Stimulated activated CD8-positive, alpha-beta memory T cell treated with anti-CD3 and anti-CD28 coated beads, Interleukin-15, amount 100 ng/mL, for 24 hours (primary cell): ENCODE measurements around the gene TMBIM6.

Experiments used
- DNase-seq: peaks from one replicate; pipeline ENCODE4 v3.0.0-alpha.2; 2020; ENCODE audit warnings: low read depth

TMBIM6 gene

DNA sequence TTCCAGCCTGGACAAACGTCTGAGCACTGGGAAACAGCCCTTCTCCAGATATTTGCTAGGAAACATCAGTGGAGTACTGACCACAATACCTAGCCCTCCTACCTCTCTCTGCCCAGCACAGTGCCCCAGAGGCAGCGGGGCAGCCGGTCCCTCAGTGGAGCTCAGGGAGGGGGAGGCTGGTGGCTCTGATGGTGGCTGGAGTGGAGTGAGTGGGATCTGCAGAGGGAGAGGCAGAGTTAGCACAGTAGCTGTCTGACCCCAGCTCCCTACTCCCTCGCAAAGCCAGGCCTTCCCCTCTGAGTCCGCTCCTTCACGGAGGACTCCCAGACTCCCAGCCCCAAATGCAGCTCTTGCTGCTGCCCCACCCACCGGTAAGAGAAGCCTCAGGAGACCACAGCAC is 56.9 kb downstream of the TMBIM6 start:
- no peak for DNase-seq

DNA sequence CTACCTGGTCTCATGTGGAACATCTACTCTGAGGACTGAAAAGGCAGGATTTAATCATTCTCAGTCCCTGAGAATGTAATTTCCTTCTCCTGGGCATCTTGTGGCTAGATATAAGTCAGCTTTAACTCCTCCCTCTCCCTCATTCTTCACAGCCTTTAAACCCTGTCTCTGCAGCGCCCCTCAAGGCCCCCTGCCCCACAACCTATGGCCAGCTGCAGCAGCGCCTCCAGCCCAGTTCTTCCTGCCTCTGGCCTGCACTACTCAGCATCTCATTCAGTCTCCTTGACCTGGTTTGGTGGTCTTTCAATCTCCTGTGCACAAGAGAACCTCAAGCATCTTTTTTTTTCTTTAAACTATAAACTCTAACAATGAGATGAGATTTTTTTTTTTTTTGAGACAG is 57.6 kb downstream of the TMBIM6 start:
- DNase-seq: no peak

DNA sequence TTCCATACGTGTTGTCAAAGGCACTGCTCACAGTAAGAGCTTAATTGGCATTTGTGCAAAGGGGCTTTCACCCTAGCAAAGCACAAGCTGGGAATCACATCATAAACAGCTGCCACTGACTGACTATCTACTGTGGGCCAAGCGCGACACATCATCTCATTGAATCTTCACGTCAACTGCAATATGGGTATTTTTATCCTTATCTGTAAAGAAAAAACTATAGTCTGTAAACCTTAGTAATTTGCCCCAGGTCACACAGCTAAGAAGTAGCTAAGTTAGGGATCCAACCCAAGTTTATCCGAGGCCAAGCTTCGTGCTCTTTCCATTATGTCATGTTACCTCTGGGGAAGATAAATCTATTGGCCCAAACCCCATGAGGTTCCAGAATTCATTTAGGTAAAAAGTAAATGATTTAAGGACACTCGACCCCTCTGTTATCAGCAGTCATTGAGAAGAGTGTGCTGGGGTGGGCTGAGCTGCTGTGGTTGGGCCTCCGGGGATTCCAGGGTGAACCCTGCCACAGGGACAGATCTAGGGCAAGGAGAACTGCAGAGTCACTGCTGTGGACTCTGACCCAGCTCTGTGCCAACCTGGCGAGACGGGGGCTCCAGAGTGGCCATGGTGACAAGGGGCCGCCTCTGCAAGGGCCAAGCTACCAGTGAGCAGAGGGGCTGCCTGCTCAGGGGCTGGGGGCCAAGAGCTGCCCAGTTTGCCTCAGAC is 59.2 kb downstream of the TMBIM6 start:
- DNase-seq: no peak

DNA sequence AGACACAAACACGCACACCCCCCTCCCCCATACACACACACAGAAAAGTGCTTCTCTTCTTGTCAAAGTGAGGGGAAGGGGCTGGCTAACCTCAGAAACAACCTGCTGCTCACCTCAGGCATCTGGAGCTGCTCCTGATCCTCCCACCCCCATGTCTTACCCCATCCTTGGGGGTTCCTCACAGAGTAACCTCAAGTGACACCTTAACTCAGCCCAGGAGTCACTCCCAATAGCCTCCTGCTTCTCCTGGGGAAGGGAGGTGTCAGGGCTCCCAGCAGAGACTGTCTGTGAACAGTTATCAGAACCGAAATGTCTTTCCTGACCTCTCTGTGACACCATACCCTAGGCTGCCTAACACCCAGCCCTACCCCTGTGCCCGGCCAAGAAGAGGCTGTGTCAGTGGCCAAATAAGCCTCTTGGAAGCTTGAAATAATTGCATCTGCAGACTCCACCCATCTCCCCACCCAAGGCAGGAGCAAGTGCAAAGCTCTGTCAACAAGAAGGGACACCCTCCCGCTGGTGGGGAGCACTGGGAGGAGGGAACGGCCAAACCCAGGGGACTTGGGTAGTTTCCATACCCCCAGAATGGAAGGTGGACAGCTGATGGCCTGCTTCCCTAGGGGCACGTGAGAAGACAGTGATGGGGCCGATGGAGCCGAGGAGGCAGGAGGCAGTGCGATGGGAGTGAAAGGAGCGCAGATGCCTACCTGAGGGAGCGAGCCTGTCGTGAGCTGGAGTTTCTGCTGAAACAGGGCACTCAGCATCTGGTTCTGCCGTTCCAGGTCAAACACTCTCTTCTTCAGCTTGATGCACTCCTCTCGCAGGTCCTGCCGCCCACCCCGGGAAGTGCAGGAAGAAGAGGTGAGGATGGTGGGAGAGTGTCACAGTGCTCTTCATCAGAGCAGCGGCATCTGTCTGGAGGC is 60.0 kb downstream of the TMBIM6 start:
- DNase-seq: no peak

DNA sequence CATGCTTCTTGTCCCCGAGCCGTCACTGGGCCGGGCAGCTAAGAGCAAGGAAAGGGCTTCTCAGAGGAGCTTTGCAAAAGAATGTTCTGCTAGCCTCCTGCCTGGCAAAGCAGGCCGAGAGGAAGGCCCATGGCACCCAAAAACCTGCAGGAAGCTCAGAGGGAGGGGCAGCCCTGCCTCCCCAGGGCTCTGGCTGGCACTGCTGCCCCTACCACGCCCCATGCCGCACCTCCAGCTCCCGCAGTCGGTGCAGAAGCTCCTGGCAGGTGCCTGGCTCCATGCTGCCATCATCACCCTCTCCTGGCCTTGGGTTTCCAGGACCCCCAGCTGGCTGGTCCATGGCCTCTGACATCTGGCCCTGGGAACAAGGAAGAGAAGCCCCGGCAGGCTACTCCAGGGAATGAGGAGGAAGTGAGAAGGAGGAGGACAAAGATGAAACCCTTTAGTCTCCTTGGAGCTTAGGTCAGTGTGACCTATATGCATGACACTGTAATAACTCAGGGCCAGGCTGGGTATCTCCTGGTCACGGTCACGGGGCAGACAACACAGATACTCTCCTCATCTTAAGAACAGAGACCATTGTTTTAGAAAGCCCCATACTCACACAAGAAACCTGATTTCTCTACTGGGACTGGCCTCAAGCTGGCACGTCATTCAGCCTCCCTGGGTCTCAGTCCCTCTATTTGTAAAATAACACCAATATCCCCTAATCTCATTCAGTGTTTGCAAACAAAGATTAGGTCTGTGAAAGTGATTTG is 62.5 kb downstream of the TMBIM6 start:
- DNase-seq: no peak

DNA sequence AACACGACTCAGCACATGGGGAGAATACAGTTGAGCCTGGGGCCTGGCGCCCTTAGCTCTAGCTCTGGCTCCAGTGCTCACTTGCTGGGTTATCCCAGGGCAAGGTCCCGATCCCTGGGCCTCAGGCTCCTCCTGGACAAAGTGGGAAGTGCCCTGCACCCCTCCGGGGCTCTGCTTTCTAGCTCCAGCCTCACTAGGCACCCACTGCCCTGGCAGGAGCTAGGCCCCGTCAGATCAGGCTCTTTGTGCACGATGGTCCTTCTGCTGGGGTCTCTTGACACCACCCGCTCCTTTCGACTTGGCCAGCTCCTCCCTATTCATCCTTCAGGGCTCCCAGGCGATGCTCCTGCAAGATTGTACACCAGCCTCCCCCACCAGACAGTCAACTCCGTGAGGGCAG is 63.5 kb downstream of the TMBIM6 start:
- no peak for DNase-seq

DNA sequence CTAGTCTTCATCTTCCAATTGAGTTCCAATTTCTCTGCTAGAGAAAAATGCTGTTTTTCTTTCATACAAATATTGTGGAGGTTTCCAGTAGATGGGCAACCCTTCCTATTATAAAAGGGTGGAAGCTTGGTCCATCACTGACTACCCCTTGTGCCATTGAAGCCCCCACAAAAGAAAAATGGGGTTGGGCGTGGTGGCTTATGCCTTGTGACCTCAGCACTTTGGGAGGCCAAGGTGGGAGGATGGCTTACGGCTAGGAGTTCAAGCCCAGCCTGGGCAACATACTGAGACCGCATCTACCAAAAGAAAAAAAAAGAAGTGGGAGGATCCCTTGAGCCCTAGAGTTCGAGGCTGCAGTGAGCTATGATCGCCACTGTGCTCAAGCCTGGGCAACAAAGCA is 64.1 kb downstream of the TMBIM6 start:
- no peak for DNase-seq

DNA sequence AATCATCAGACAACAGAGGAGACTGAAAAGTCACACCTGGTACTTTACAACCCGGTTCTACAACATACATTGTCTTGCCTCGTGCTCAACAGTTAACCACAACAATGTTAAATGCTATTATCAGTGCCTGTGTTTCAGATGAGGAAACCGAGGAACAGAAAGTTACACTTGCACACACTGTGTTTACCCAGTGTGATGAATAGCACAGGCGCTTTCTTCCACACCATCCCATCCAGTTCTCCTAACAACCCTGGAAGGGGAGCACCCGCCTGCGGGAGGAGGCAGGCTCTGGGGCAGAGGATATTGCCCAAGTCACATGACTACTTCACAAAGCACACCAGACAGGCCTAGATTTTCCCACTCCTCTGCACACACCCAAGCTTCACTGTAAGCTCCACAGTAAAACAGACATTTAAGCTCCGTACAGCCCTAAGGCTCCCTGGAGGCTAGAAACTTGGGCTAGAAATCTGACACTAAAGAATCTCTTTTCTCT is 65.0 kb downstream of the TMBIM6 start:
- no peak for DNase-seq

DNA sequence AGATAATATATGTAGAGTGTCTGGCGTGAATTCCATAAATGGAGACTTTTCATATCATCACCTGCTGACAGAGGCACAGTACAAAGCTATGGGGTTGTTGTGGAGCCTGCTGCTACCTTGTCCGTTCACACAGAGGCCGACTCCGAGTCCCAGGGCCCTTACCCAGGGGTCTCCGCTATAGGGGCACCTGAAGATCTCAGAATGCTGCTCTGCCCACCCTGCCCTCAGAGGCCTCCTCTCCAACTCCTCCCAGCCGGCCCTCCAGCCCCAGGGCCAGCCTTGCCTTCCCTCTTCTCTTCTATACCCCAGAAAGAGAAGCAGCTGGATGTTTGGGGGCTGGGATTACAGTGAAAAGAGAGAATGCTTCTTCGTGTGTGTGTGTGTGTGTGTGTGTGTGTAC is 65.5 kb downstream of the TMBIM6 start:
- DNase-seq: no peak

DNA sequence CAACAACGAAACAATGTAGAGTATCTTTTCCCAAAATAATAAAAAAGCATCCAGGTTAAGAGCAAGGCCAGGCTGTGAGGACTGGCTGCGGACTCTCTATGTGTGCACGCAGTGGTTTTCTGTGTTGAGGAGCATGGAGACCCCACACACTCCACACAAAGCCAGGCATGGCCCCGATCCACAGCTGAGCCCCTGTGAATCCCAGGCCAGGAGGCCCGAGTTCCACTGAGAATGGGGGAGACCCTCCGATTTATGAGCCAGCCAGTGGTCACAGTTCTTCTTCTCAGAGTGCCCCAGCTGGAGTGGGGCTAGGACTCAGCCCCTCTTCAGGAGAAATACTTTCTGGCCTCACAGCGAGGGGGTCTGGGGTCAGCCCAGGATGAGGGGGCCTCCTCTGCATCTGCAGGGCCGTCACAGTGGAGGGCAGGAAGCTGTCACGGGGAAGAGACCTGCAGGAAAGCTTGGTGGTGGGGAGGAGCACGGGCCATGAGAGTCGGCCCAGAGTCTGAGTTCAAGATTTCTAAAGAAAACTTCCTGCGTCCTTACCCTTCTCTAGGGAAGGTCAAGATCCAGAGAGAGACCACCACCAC is 66.7 kb downstream of the TMBIM6 start:
- no peak for DNase-seq

DNA sequence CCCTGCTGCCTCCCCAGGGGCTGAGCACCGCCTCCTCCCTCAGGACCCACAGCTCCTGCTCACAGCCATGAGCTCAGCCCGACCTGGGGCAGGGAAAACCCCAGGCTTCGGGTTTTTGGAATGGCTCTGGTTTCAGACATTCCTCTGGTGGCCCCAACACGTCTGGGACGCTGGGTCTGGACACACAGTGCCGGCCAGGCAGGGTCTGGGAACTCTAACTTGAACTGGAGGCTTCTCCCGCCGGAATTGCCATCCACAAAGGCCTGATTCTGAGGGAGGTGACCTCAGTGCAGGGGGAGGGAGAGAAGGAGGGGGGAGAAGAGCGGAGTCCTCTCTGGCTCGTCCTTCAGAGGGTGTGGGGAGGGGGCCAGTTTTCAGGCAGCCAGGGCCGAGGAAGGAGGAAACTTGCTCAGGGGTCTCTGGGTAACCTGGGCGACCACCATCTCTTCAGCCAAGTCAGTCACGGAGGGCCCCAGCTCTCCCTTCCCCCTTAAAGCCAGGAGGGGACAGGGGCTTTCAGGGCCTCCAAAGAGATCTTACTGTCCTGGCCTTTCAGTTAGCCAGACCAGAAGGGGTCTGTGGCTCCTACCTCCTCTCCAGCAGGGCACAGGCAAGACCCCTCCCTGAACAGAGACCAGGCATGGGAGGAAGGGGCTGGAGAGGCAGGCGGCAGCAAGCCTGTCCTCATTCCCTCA is 67.5 kb downstream of the TMBIM6 start:
- DNase-seq: no peak

DNA sequence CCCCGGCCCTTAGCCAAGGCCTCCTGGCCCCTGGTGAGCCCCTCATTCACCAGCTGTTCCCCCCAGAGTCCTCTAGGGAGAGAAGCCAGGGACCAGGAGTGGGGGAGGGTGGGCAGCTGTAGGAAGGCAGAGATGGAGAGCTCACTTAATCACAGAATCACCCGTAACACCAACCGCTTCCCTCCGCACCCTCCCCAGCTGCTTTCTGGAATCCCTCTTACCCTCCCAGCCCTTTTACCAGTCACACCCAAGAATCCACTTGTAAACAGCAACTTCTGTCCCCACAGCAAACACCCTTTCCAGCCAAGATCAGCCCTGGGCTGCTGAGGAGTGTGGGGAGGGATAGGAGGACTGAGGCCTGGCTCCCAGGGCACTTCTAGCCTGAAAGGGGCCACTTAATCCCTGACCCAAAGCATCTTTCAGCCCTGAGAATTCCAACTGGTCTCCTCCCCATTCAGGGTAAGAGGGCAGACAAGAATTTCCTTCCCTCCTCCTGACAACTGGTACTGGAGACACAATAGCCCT is 68.1 kb downstream of the TMBIM6 start:
- no peak for DNase-seq

DNA sequence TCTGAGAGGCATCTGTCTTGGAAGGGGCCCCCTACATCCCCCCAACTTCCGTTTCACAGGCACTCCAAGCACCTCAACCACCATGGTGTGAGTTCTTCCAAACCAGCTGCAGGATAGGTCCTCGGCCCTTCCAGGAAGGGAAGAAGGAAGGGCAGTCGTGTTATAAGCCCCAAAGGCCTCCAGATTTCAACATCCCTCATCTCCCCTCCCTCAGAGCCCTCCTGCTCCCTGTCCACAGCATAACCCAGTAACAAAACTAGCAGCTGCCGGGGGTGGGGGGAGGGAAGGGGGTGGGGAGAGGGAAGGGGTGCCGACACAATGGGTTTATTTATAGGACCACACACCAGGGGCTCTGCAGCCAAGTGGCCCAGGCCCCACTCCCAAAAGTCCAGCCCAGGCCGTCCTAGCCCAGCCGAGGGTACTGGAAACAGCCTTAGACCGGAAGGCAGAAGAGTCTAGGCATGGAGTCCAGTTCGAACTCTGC is 68.6 kb downstream of the TMBIM6 start:
- no peak for DNase-seq

DNA sequence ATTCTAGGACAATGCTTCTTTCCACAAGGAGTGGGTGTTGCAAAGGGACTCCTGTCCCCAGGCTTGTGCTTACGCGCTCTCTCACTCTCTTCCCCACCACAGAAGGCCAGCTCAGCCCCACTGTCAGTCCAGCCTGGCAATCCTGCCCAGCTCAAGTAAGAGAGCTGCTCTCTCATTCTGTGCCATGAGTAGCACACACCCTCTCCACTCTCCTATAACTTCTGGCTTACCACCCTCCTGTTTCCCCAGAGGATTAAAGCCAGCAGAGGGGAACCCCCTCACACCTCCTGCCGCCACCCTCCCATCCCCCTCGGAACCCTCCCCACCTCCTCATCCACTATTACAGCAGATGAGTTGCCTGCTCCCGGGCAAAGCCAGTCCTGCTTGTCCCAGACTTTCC is 69.8 kb downstream of the TMBIM6 start:
- no peak for DNase-seq

DNA sequence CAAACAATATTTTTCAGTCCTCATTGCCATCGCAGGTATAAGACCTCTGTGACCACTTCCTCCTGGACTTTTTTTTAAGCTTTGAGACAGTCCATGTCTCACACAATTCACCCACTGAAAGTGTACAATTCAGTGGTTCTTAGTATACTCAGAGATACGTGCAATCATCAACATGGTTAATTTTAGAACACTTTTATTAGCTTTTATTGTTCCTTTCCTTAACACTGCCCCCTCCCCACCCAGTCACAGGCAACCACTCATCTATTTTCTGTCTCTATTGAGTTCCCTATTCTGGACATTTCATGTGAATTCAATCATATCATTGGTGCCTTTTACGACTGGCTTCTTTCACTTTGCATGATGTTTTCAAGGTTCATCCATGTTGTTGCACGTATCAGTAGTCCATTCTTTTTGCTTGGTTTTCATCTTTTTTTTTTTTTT is 70.6 kb downstream of the TMBIM6 start:
- no peak for DNase-seq

DNA sequence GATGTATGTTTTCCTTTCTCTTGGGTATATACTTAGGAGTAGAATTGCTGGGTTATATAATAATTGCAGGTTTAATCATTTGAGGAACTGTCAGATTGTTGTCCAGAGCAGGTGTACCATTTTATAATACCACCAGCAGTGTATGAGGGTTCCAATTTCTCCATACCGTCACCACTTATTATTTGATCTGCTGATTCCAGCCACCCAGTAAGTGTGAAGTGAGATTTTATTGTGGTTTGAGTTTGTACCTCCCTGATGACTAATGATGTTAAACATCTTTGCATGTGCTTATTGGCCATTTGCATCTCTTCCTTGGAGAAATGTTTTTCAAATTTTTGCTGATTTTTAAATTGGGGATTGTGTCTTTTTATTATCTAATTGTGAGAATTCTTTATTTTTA is 71.8 kb downstream of the TMBIM6 start:
- no peak for DNase-seq
